Duodenal mucosa (tissue), 2 donors: Measurements from ENCODE around the gene SERPINB10.

Experiments used
- H3K27ac ChIP-seq: one replicate; pipeline ENCODE4 v1.7.0; 2013; ENCODE audit warnings: low read depth, low read length
- H3K27me3 ChIP-seq, 2 donors: one replicate each; pipeline ENCODE4 v1.7.0; 2013; ENCODE audit warnings: low read length in 2 of 2, control low read depth in 1 of 2; ENCODE audit not compliant: insufficient read depth in 2 of 2, control insufficient read depth in 1 of 2
- H3K36me3 ChIP-seq, 2 donors: one replicate each; pipeline ENCODE4 v1.7.0; 2013; ENCODE audit warnings: low read length in 2 of 2, control low read depth in 1 of 2; ENCODE audit not compliant: insufficient read depth in 2 of 2, control insufficient read depth in 1 of 2
- H3K4me1 ChIP-seq, 2 donors: one replicate each; pipeline ENCODE4 v1.7.0; 2013; ENCODE audit warnings: low read length in 2 of 2, control low read depth in 1 of 2; ENCODE audit not compliant: insufficient read depth in 2 of 2, control insufficient read depth in 1 of 2
- H3K4me3 ChIP-seq, 2 donors: one replicate each; pipeline ENCODE4 v1.7.0; 2013; ENCODE audit warnings: low read length in 2 of 2, low read depth in 1 of 2
- H3K9ac ChIP-seq, 2 donors: one replicate each; pipeline ENCODE4 v1.7.0; 2013; ENCODE audit warnings: low read length in 2 of 2, low read depth in 1 of 2
- H3K9me3 ChIP-seq, 2 donors: one replicate each; pipeline ENCODE4 v1.7.0; 2013; ENCODE audit warnings: low read length in 2 of 2, control low read depth in 1 of 2; ENCODE audit not compliant: control insufficient read depth in 1 of 2

The SERPINB10 gene

DNA sequence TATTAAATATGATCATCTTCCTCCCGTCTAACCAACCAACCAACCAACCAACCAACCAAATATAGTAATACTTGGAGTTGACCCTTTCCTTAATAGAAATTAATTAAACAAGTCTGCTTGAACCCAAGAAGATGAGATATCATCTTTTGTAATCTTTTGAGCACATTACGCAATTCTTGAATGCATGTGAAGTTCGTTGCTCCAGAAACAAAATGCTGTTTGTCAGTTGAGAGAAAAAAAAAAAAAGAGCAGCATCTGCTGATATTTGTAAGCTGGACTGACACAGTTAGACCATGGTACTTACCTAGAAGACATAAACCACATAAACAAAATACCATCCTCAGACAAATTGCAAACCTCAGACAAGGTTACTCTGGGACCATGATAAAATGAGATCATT is 29.4 kb upstream of the SERPINB10 start:
- Histone ChIP-seq H3K36me3 (no peaks in the 10 kb centered on the region), H3K27me3 (no peaks in the 10 kb centered on the region), H3K9me3 (no peaks in the 10 kb centered on the region), H3K27ac (no peak overlapping the region), H3K4me3 (no peak overlapping the region), H3K9ac (no peak overlapping the region), H3K4me1 (no peaks in the 10 kb centered on the region)

DNA sequence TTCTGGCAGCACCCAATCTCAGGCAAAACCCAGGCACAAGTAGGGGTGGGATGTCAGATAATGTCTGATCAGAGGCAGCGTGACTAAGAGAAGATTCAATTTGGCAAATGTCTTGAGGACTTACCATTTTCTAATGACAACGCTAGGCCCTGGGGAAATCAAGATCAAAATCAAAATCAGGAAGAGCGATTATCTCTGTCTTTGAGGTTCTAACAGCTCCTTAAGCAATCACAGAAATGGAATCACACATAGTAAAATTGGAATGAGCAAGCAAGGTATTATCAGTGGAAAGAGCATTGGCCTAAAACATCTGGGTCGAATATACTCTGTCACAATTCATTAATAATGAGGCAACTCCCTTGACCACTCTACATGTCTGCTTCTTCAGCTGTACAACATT is 28.8 kb upstream of the SERPINB10 start:
- Histone ChIP-seq H3K27me3 (no peaks in the 10 kb centered on the region), H3K27ac (no peak overlapping the region), H3K36me3 (no peaks in the 10 kb centered on the region), H3K4me1 (no peaks in the 10 kb centered on the region), H3K9me3 (no peaks in the 10 kb centered on the region), H3K4me3 (no peak overlapping the region), H3K9ac (no peak overlapping the region)

DNA sequence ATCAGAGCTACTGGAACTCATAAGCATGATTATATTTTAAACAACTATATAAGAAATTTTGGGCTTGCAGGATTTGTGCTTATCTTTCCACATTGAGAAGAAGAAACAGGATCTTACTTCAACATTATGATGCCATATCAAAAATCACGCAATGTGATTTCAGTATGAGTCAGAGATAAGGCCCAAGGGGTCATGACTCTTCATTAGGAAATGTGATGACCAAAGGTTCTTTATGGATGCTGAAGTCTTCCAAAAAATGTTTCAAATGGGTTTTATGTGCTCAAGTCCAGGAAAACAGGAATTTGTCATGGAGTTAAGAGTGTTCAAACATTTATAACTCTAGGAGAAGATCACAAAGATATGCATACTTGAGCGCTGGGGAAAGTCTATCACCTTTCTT is 28.0 kb upstream of the SERPINB10 start:
- no peaks in the 10 kb centered on the region for H3K36me3 ChIP-seq
- no peak overlapping the region for H3K9ac ChIP-seq
- no peaks in the 10 kb centered on the region for H3K9me3 ChIP-seq
- no peaks in the 10 kb centered on the region for H3K27me3 ChIP-seq
- no peaks in the 10 kb centered on the region for H3K4me1 ChIP-seq
- H3K27ac ChIP-seq: no peak overlapping the region
- no peak overlapping the region for H3K4me3 ChIP-seq

- no peak overlapping the region for H3K4me3 ChIP-seq
- H3K9me3 ChIP-seq: no peaks in the 10 kb centered on the region
- no peaks in the 10 kb centered on the region for H3K4me1 ChIP-seq
- no peak overlapping the region for H3K9ac ChIP-seq
- H3K36me3 ChIP-seq: no peaks in the 10 kb centered on the region
- no peak overlapping the region for H3K27ac ChIP-seq
- no peaks in the 10 kb centered on the region for H3K27me3 ChIP-seq
These were observed 25.9 kb upstream of the SERPINB10 start for GRCh38 chr18:63881851-63882250.

GRCh38 chr18:63882333-63883141 is 25.2 kb upstream of the SERPINB10 start:
- H3K27ac ChIP-seq: no peak overlapping the region
- no peaks in the 10 kb centered on the region for H3K27me3 ChIP-seq
- H3K4me3 ChIP-seq: no peak overlapping the region
- H3K9ac ChIP-seq: no peak overlapping the region
- no peaks in the 10 kb centered on the region for H3K9me3 ChIP-seq
- H3K36me3 ChIP-seq: no peaks in the 10 kb centered on the region
- H3K4me1 ChIP-seq: no peaks in the 10 kb centered on the region

- Histone ChIP-seq H3K27me3 (no peaks in the 10 kb centered on the region), H3K4me3 (no peak overlapping the region), H3K36me3 (no peaks in the 10 kb centered on the region), H3K9me3 (no peaks in the 10 kb centered on the region), H3K27ac (no peak overlapping the region), H3K9ac (no peak overlapping the region), H3K4me1 (no peaks in the 10 kb centered on the region)
These were observed 24.1 kb upstream of the SERPINB10 start for GRCh38 chr18:63883617-63884016.

GRCh38 chr18:63887424-63887823 is 20.3 kb upstream of the SERPINB10 start, which contains the start of gene SERPINB2:
SERPINB2 (plus strand) TSS chr18:63887705; CDS start chr18:63891445, 3,740 bp downstream.
- H3K36me3 ChIP-seq: no peaks in the 10 kb centered on the region
- no peak within 1 kb of the TSS for H3K9ac ChIP-seq
- no peaks in the 10 kb centered on the region for H3K4me1 ChIP-seq
- H3K9me3 ChIP-seq: no peaks in the 10 kb centered on the region
- H3K27ac ChIP-seq: no peak within 1 kb of the TSS
- no peak within 1 kb of the TSS for H3K4me3 ChIP-seq
- no peaks in the 10 kb centered on the region for H3K27me3 ChIP-seq

GRCh38 chr18:63888470-63889190 is 19.1 kb upstream of the SERPINB10 start:
- no peaks in the 10 kb centered on the region for H3K27me3 ChIP-seq
- H3K4me1 ChIP-seq: no peaks in the 10 kb centered on the region
- H3K9ac ChIP-seq: no peak overlapping the region
- no peaks in the 10 kb centered on the region for H3K36me3 ChIP-seq
- H3K9me3 ChIP-seq: no peaks in the 10 kb centered on the region
- H3K4me3 ChIP-seq: no peak overlapping the region
- H3K27ac ChIP-seq: no peak overlapping the region

DNA sequence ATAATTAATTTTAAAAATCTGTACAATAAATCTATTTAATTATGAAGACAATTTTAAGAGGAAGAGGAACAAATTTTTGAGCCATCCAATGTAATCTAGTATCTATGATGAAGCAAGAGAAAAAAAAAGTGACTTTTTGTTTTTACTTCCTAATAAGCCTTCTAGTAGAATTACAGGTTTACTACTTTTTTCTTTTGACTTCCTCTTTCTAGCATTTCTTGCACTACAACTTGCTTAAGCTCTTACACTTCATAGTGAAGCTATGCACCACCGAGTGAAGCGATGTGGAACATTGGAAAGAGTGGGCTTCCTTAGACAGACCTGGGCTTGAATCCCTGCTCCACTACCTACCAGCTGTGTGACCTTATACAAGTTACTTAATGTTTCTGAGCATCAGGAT is 18.1 kb upstream of the SERPINB10 start:
- H3K27ac ChIP-seq: no peak overlapping the region
- H3K4me1 ChIP-seq: no peaks in the 10 kb centered on the region
- no peaks in the 10 kb centered on the region for H3K9me3 ChIP-seq
- H3K27me3 ChIP-seq: no peaks in the 10 kb centered on the region
- H3K9ac ChIP-seq: no peak overlapping the region
- H3K36me3 ChIP-seq: no peaks in the 10 kb centered on the region
- H3K4me3 ChIP-seq: no peak overlapping the region

DNA sequence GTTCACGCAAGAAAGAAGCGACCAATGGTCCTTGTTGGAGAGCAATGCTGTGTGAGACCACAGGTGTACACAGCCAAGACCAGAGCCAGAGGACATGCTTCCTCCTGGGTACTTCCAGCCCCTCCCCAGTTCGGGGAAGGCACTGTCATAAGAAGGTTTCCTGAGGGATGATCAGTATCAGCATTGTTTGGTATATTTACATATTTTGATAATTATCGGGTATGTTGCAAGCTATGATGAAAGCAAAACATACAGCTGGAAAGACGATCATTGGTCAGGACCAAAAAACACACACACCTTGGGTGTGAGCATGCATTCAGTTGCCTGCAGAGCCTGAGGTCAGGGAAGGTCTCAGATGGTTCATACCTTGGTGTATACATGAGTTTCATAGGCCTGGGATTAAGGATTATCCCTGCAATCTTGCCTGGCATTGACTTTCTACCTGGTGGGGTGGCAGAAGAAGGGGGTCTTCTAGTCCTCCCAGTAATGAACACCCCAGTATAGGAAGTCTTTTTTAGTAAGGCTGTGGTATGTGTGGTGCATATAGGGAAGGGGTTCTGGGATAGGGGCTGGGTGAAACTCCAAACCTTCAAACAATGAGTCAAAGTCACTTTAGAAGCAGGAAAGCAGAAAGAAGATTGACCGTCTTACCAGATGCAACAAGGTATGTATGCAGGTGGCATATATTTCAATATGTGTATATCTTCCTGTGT is 17.4 kb upstream of the SERPINB10 start:
- H3K9ac ChIP-seq: no peak overlapping the region
- no peak overlapping the region for H3K27ac ChIP-seq
- no peaks in the 10 kb centered on the region for H3K9me3 ChIP-seq
- no peaks in the 10 kb centered on the region for H3K36me3 ChIP-seq
- no peaks in the 10 kb centered on the region for H3K27me3 ChIP-seq
- H3K4me1 ChIP-seq: no peaks in the 10 kb centered on the region
- no peak overlapping the region for H3K4me3 ChIP-seq
